Cardiac fibroblast (primary cell): ENCODE results near the gene ST13.
A peak's percentile ranks its signal among the peaks of the same experiment; 100 is the strongest.
"Not testable (repeated sequence)": the region's sequence is repeated elsewhere in the genome, so short reads cannot be mapped to it uniquely, and the experiment has no call there.

Experiments
- DNase-seq, 2 donors: peaks; one replicate each; pipeline versions ENCODE4 v3.0.0 to v3.0.0-alpha.2; 2010; ENCODE audit warnings: low read depth in 2 of 2
- H3K4me3 ChIP-seq, 2 donors: replicated peaks in 1 of 2; 1 replicate in 1 of 2; 2 replicates in 1 of 2; pipeline ENCODE4 v1.5.1; 2011; ENCODE audit warnings: low read depth in 2 of 2, low read length in 2 of 2, mild to moderate bottlenecking in 2 of 2, moderate library complexity in 1 of 2
- CTCF ChIP-seq: IDR thresholded peaks from one replicate; pipeline ENCODE4 v1.5.1; 2011; ENCODE audit warnings: low read depth, mild to moderate bottlenecking, low read length, inconsistent platforms

Gene ST13

GRCh38 chr22:40862013-40862412, 5.6 kb upstream of the ST13 start, which contains the start of gene DNAJB7:
Gene DNAJB7 (minus strand): TSS chr22:40862113. CDS start chr22:40861994, 119 bp downstream.
- H3K4me3 ChIP-seq: no peak within 1 kb of the TSS
- TF ChIP-seq CTCF: no peak
- DNase-seq: no peak

- TF ChIP-seq CTCF: no peak
- DNase-seq: peak; percentile 19 to 20
- H3K4me3 ChIP-seq: peak overlapping the region; percentile 96 to 97
These were observed 943 bp upstream of the ST13 start for GRCh38 chr22:40857309-40857855.

- DNase-seq: peak; percentile 33 to 46
- no peak for TF ChIP-seq CTCF
- H3K4me3 ChIP-seq: peak overlapping the region; percentile 96 to 97
These were observed 393 bp downstream of the ST13 start for GRCh38 chr22:40855979-40856512.

GRCh38 chr22:40855071-40855978, 1.1 kb downstream of the ST13 start:
- TF ChIP-seq CTCF: no peak
- peak; percentile 49 to 58 for DNase-seq
- H3K4me3 ChIP-seq: peak overlapping the region; percentile 96 to 97

GRCh38 chr22:40853961-40854360, 2.5 kb downstream of the ST13 start:
- TF ChIP-seq CTCF: no peak
- no peak for DNase-seq
- no peak overlapping the region for H3K4me3 ChIP-seq

GRCh38 chr22:40853333-40853732, 3.1 kb downstream of the ST13 start:
- peak in 1 of 2 donors; percentile 3 for DNase-seq
- TF ChIP-seq CTCF: no peak
- H3K4me3 ChIP-seq: no peak overlapping the region

GRCh38 chr22:40845816-40846215, 10.6 kb downstream of the ST13 start:
- not testable (repeated sequence) for H3K4me3 ChIP-seq, DNase-seq
